HG02763 (cell line): ENCODE data around the gene THBS3.
"Not testable (repeated sequence)": the region's sequence is repeated elsewhere in the genome, so short reads cannot be mapped to it uniquely, and the experiment has no call there.

Experiments used
- ATAC-seq: cut with Tn5 transposase; IDR thresholded peaks from one replicate; pipeline ENCODE4 v1.9.1; 2021; ENCODE audit warnings: mild to moderate bottlenecking, moderate library complexity; ENCODE audit not compliant: unreplicated experiment

THBS3 gene

GRCh38 chr1:155163785-155164184 lies 43.9 kb downstream of the THBS3 start:
- not testable (repeated sequence) for ATAC-seq

DNA sequence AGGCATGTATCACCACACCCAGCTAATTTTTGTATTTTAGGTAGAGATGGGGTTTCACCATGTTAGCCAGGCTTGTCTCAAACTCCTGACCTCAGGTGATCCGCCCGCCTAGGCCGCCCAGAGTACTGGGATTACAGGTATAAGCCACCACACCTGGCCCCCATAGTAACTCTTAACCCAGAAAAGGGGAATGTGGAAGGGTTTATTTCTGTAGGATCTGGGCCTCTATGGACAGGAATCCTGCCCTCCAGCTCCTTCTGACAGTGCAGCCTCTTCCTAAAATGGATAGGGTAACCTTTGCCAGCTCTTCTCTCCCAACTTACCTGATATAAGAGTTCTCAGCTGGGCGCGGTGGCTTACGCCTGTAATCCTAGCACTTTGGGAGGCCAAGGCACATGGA lies 45.1 kb downstream of the THBS3 start:
- ATAC-seq, result not testable (repeated sequence)

- ATAC-seq, result no peak
Measured at GRCh38 chr1:155160128-155160527, 47.6 kb downstream of the THBS3 start.

- ATAC-seq, result no peak
Measured at GRCh38 chr1:155158991-155159390, 48.7 kb downstream of the THBS3 start.

DNA sequence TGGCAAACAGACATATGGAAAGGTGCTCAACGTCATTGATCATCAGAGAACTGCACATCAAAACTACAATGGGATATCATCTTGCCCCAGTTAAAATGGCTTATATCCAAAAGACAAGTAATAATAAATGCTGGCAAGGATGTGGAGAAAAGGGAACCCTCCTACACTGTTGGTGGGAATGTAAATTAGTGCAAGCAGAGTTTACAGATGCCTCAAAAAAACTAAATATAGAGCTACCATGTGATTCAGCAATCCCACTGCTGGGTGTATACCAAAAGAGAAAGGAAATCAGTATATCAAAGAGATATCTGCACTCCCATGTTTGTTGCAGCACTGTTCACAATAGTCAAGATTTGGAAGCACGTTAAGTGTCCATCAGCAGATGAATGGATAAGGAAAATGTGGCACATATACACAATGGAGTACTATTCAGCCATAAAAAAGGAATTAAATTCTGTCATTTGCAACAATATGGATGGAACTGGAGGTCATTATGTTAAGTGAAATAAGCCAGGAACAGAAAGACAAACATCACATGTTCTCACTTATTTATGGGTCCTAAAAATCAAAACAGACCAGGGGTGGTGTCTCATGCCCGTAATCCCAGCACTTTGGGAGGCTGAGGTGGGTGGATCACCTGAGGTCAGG lies 51.6 kb downstream of the THBS3 start:
- not testable (repeated sequence) for ATAC-seq
